ENCODE results near the gene ESF1.
"Not testable (repeated sequence)": the region's sequence is repeated elsewhere in the genome, so short reads cannot be mapped to it uniquely, and the experiment has no call there.

ESF1 gene

GRCh38 chr20:13738187-13738586 lies 46.5 kb downstream of the ESF1 start:
- DNase-seq, result not testable (repeated sequence)

- no peak for DNase-seq
Observed at GRCh38 chr20:13736436-13737191, 48.1 kb downstream of the ESF1 start.

- no peak for DNase-seq
Observed at GRCh38 chr20:13735826-13736225, 48.9 kb downstream of the ESF1 start.

- no peak for DNase-seq
Observed at GRCh38 chr20:13723011-13723410, 61.7 kb downstream of the ESF1 start.

- DNase-seq, result no peak
Observed at GRCh38 chr20:13718171-13718570, 66.5 kb downstream of the ESF1 start.

- DNase-seq, result no peak
Observed at GRCh38 chr20:13717631-13718044, 67.1 kb downstream of the ESF1 start.

- no peak for DNase-seq
Observed at GRCh38 chr20:13715171-13715570, 69.5 kb downstream of the ESF1 start.

- DNase-seq, result no peak
Observed at GRCh38 chr20:13708234-13708633, 76.5 kb downstream of the ESF1 start.

- no peak for DNase-seq
Observed at GRCh38 chr20:13703265-13703664, 81.5 kb downstream of the ESF1 start.

GRCh38 chr20:13701486-13701885 lies 83.2 kb downstream of the ESF1 start:
- no peak for DNase-seq

GRCh38 chr20:13700761-13701160 lies 84.0 kb downstream of the ESF1 start:
- DNase-seq, result no peak

GRCh38 chr20:13694420-13695150 lies 90.1 kb downstream of the ESF1 start:
- DNase-seq, result no peak

- no peak for DNase-seq
Observed at GRCh38 chr20:13692802-13693736, 91.7 kb downstream of the ESF1 start.

- DNase-seq, result no peak
Observed at GRCh38 chr20:13690943-13691342, 93.8 kb downstream of the ESF1 start.

- DNase-seq, result no peak
Observed at GRCh38 chr20:13687815-13688214, 96.9 kb downstream of the ESF1 start.

- DNase-seq, result no peak
Observed at GRCh38 chr20:13685623-13686022, 99.1 kb downstream of the ESF1 start.

GRCh38 chr20:13684566-13685222 lies 100.0 kb downstream of the ESF1 start:
- no peak for DNase-seq

- no peak for DNase-seq
Observed at GRCh38 chr20:13683833-13684232, 100.9 kb downstream of the ESF1 start.

- no peak for DNase-seq
Observed at GRCh38 chr20:13681248-13682125, 103.2 kb downstream of the ESF1 start.

GRCh38 chr20:13678944-13679343 lies 105.8 kb downstream of the ESF1 start:
- no peak for DNase-seq

GRCh38 chr20:13677241-13677640 lies 107.5 kb downstream of the ESF1 start:
- no peak for DNase-seq

GRCh38 chr20:13676682-13677081 lies 108.0 kb downstream of the ESF1 start:
- no peak for DNase-seq

Data from activated CD8-positive, alpha-beta memory T cell treated with anti-CD3 and anti-CD28 coated beads, Interleukin-2, amount 50 U/mL, for 48 hours (primary cell).